HT-29 (cell line): ENCODE measurements around the gene MYO1F. TPM values are rescaled to one million over a fixed set of nuclear protein-coding genes. Genes with fewer than 3 reads are reported as not detected.
A peak's percentile ranks its signal among the peaks of the same experiment; 100 is the strongest.
"Not testable (repeated sequence)": the region's sequence is repeated elsewhere in the genome, so short reads cannot be mapped to it uniquely, and the experiment has no call there.

Experiments used
- DNase-seq: peaks from one replicate; pipeline ENCODE4 v3.0.0-alpha.2; 2015; ENCODE audit warnings: low spot score
- total RNA-seq: library from RNA; depleted of rRNA; stranded (reverse); fragments of >200 nt; shearing (Covaris generic); gene quantifications from 2 replicates; pipeline ENCODE4 v1.2.3, GENCODE V29; 2014

MYO1F gene
- total RNA-seq, 1 experiment from 2014 or later: not detected

- DNase-seq: no peak
Measured at GRCh38 chr19:8517551-8518442, 59.4 kb downstream of the MYO1F start.

- DNase-seq: no peak
Measured at GRCh38 chr19:8515317-8515716, 61.9 kb downstream of the MYO1F start.

GRCh38 chr19:8514505-8515009, 62.7 kb downstream of the MYO1F start:
- not testable (repeated sequence) for DNase-seq

- DNase-seq: peak; percentile 89
Measured at GRCh38 chr19:8513687-8514504, 63.3 kb downstream of the MYO1F start, which contains the start of gene ZNF414. Gene ZNF414 (minus strand): TSS chr19:8514167. CDS start chr19:8514046, 121 bp downstream.

- DNase-seq: no peak
Measured at GRCh38 chr19:8513036-8513686, 64.1 kb downstream of the MYO1F start.

GRCh38 chr19:8512115-8512967, 64.9 kb downstream of the MYO1F start:
- peak; percentile 20 for DNase-seq

GRCh38 chr19:8511573-8512101, 65.6 kb downstream of the MYO1F start:
- no peak for DNase-seq

GRCh38 chr19:8510589-8511115, 66.6 kb downstream of the MYO1F start:
- DNase-seq: no peak

- peak; percentile 10 for DNase-seq
Measured at GRCh38 chr19:8506402-8506957, 70.8 kb downstream of the MYO1F start.

- peak; percentile 60 for DNase-seq
Measured at GRCh38 chr19:8505680-8506401, 71.4 kb downstream of the MYO1F start.

GRCh38 chr19:8504919-8505318, 72.3 kb downstream of the MYO1F start:
- no peak for DNase-seq

GRCh38 chr19:8504171-8504570, 73.1 kb downstream of the MYO1F start:
- DNase-seq: no peak

- no peak for DNase-seq
Measured at GRCh38 chr19:8503510-8503909, 73.7 kb downstream of the MYO1F start.

- no peak for DNase-seq
Measured at GRCh38 chr19:8501981-8502380, 75.3 kb downstream of the MYO1F start.

GRCh38 chr19:8501516-8501915, 75.7 kb downstream of the MYO1F start:
- DNase-seq: no peak

- no peak for DNase-seq
Measured at GRCh38 chr19:8500158-8500557, 77.1 kb downstream of the MYO1F start.

- DNase-seq: no peak
Measured at GRCh38 chr19:8499048-8499833, 78.0 kb downstream of the MYO1F start.

- no peak for DNase-seq
Measured at GRCh38 chr19:8498295-8498694, 78.9 kb downstream of the MYO1F start.
